ENCODE data around the gene MTREX.

DNA sequence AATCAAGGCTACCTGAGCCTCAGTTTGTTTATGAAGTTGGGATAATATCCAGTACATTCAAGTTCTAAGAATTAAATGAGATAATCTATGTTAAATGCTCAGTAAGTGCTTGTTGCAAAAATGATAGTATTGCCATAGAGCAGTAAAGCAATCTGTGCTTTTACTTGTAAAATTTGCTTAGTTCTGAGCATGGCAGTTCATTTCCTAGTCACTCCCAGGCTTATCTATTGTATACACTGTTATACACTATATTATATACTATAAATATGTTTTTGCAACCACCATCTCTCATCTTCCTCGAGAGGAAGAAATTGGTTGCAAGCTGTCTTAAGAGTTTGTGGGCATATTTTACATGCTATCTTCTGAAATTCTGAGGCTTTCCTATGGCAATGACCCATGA, 63.4 kb downstream of the MTREX start:
- TF ChIP-seq POLR2A (IDR thresholded peaks at IDR 0.05) (no peak), POLR2AphosphoS5 (IDR thresholded peaks at IDR 0.05) (no peak)
